IPS DF 4.7 (cell line): ENCODE data around the gene MRPL48.
"Not testable (repeated sequence)": the region's sequence is repeated elsewhere in the genome, so short reads cannot be mapped to it uniquely, and the experiment has no call there.

ENCODE experiments used
- DNase-seq: peaks from one replicate; pipeline ENCODE4 v3.0.0-alpha.2; 2013; ENCODE audit warnings: low spot score; ENCODE audit errors: extremely low read depth

MRPL48 gene

DNA sequence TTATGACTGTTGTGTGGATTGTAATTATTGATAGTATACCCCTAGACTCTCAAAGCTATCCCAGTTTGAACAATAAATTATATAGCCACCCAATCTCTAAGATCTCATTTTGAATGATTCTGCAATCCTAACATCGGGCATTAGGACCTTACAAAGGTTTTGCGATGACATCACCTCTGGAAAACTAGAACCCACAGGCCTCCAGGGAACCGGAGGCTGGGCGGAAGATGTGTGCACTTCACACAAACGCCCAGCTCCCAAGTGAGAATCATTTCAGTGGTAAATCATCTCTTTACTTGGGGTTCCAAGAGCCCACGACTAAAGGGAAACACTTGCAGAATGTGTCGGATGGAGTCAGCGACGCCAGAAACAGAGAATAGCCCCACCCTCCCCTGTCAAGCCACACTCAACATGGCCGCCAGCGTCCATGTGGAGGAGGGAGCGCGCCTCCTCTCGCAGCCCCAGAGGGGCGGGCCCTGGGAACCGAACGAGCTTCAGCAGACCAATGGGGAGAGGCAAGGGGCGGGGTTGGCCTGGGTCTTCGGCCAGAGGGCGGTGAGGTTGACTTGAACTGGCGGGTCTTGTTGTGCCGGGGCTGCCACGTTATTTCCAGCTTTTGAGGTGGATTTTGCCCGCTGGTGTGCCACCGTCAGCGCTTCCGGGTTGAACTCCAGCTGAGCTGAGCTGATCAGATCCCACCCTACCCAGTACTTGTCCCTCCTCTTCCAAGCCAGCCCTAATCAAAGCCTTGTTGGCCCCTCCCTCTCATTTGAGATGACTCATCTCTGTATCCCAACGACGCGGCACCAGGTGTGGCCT is 8.4 kb upstream of the MRPL48 start:
- peak; percentile 87 for DNase-seq

DNA sequence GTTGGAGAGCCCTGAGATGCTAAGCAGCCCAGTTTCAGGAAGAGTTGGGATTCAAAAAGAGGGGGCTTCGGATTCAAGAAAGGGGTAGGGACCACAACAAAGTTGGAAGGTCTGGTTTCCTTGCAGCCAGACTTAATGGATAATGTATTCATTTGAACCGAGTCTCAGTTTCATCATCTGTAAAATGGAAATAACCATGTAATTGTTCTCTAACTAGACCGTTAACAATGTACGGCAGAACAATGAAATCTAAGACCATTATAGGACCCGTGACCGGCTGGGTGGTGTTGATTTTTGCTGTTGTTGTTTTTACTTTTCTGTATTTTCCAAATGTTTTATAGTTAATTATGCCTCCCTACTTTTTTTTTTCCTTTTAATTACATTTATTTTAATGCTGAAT is 6.4 kb upstream of the MRPL48 start:
- no peak for DNase-seq

DNA sequence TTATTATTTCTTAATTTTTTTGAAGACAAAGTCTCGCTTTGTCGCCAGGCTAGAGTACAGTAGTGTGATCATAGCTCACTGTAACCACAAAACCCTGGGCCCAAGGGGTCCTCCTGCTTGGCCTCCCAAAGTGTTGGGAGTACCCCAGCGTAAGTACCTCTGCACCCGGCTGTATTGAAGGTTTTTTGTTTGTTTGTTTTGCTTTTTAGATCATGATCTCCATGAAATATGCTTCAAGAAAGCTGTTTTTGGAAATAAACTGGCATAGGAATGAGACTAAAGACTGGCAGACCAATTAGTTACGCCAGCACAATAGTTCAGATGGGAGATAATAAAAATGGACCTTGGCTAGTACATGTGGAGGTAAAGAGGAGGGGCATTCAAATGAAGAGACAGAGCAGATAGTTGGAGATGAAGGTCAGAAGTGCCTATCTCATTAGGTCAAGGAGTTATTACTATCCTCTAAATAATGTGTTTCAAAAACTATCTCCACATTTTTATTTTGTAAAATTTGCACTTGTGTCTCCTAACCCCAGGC is 4.1 kb upstream of the MRPL48 start:
- DNase-seq: no peak

DNA sequence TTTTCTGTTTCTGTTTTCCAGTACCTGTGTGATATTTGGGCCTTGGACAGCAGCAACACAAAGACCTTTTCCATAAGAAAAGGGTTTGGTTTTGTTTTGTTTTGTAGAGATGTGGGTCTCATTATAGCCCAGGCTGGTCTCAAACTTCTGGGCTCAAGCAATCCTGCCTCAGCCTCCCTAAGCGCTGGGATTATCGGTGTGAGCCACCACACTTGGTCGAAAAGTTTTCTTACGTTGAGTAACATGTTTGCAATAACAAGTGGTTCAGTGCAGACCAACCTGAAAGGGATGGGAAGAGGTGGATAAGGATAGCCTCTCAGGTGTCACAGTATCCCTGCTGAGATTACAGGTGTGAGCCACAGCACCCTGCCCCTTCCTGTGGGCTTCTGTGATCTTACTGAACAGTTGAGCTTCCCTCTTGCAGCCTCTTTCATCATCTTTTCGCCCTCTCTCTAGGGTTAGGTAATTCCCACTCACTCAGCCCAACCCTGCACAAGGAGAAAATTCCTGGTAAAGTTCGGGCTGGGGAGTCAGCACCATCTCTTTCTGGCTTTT is 3.5 kb upstream of the MRPL48 start:
- no peak for DNase-seq

DNA sequence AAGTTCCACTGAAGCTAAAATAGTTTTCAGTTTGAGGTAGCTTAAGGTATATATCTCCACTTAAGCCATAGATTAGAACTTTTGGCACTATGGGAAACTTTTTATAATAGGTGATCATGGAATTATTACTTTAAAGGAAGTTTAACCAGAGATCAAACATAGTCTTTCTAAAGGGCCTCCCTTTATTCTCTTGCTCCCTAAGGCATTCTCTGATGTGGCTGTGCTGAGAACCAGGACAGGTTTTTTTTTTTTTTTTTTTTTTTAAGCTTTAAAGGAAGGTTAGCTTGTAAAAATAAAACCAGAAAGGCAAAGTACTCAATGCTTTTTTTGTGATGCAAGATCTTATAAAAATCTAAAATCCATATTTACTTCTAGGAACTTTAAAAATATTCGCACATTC is 2.9 kb upstream of the MRPL48 start:
- DNase-seq: no peak

DNA sequence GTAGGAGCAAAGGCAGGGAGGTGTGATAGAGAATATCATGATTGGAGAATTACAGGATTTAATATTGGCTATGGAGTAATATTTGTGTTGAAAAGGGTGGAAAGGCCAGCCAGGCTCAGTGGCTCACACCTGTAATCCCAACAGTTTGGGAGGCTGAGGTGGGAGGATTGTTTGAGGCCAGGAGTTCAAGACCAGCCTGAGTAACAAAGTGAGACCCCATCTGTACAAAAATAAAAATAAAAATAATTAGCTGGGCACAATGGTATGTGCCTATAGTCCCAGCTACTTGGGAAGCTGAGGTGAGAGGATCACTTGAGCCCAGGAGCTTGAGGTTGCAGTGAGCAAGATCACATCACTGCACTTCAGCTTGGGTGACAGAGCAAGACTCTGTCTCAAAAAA is 2.2 kb upstream of the MRPL48 start:
- DNase-seq: not testable (repeated sequence)

DNA sequence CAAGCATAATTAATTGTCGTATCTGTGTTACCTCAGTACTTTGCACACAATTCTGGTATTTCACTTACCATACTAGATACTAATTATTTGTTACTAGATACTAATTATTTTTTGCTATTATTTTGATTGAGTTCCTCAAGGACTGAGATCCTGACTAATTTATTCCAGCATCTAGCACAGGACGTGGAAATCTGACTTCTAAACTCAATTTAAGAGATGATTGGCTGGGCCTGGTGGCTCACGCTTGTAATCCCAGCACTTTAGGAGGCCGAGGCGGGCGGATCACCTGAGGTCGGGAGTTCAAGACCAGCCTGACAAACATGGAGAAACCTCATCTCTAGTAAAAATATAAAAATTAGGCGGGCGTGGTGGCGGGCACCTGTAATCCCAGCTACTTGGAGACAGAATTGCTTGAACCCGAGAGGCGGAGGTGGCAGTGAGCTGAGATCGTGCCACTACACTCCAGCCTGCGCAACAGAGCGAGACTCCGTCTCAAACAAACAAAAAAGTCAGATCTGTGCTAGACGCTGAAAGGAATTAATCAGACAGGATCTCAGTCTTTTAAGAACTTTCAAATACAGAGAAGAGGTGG is 527 bp upstream of the MRPL48 start:
- DNase-seq: no peak

DNA sequence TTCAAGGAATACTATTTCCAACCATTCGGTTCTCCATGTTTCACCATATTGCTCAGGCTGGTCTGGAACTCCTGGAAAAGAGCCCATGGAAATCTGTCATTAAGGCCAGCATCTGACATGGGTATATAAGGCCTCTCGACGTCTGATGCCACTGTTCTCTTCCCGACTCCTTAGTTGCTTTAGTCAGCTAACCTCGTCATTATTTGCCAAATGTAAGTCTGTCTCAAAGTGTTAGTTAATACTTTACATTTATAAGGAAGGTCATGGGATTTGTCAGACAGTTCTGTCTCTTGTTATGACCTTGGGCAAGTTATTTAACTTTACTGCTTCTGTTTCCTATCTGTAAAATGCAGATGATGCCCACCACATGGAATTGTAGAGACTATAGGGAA is 1.6 kb downstream of the MRPL48 start:
- no peak for DNase-seq

DNA sequence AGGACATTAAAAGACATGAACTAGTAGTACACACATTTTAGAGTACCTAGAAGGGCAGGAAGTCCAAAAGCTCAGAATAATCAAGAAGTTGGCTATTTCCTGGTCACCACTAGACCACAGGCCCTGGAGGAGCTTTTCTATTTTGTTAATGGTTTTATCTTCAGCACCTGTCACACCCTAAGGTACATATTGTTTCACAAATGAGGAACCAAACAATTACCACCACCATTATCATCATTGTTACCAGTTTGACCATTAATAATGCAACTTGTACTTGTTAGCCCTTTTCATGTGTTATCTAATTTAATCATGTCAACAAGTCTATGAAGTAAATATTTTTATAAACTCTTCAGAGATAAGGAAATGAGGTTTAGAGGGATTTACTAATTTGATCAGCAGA is 4.9 kb downstream of the MRPL48 start:
- no peak for DNase-seq

DNA sequence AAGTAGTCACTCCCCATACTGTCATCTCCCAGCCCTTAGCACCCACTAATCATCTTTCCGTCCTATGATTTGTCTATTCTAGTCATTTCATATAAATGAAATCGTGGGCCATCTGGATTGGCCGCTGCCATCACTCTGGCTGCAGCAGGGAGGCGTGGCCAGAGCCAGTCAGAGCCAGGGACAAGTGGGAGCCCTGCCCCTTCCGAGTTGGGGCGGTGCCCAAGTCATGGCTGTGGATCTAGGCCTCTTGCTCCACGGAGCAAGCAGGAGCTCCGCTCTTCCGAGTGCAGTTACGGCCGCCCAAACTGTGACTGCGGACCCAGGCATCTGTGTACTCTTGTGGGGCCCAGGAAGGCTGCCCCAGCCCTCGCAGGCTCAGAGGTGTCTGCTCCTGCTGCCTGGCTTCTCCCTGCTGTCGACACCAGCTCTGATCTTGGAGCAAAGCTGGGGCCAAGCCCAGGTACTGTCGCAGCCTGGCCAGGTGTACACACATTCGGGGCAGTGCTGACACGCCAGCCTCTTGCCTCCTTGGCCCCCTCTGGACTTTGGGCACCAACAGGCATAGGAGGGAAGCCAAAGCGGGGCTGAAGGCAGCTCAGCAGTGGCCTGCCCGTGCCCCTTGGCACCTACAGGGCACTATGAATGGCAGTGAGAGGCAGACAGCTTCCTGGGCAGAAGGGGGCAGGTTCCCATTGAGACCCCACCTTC is 8.4 kb downstream of the MRPL48 start:
- DNase-seq: no peak

DNA sequence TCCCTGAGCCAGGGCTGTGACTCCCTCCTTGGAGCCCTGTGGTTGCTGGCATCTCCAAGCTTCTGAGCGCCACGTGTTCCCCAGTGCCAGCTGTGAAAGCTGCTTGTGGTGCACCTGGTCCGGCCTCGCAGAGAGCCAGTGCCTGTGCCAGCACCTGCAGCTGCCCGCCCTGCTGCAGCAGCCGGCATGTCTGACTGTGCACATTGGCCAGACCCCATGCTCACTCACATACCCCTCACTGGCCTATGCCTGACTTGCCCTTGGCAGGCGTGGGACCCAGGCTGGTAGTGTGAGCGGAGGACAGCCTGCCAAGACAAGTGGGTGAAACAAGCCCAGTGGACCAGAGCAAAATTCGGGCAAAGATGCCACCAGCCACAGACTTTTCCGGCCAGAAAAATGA is 9.8 kb downstream of the MRPL48 start:
- no peak for DNase-seq

DNA sequence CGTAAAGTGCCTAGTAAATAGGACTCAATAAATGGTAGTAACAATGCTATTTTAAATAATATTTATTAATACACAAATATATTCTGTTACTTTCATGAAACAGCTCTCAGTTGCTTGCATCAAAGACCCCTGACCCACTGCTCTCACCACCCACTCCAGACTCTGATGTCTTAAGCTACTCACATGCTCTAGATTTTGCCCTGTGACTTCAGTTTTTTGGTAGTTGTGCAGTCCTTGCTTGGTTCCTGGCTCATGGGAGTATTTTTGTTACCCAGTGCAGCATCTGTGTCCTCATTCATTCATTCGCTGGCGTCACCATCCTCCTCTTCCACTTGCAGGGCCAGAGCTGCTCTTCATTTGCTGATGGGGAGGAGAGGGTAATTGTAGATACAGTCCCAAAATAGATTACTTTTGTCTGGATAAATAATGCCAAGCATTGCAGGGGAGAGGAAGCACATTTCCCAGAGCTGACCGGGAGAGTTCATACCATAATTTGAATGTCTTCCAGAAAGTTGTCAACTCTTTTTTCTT is 12.7 kb downstream of the MRPL48 start:
- no peak for DNase-seq

DNA sequence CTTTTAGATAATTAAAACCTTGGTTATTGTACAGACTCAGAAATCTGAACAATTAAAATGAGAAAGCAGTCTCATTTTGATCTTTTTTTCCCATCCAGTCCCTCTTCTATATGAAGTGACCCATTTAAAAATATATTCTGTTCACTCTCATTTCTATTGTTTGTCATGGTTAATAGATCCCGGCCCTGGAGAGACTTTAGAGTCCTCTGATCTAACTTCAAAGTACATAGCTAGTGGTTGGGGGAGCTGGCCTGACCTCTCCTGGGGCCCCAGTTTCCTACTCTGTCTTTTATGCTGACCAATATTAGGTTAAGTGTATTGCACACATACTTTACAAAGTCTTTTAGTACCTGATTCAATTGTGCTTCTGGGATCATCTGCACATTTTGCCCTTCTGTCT is 13.5 kb downstream of the MRPL48 start:
- no peak for DNase-seq

DNA sequence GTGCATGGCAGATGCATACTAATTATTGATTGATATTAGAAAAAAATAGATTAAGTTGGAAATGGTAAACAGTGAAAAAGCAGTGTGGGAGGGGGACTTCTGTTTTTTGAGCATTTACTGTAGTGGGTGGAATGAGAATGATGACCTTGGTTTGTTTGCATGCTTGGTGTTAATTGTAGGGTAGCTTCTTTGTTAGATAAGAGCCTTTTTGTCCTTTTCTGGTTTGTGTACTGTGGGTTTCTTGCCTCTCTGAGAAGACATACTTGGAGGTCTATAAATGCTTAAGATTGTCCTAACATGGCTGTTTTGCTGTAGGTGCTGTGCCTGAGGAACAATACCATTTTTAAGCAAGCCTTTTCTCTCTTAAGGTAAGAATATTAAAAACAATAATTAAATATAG is 17.0 kb downstream of the MRPL48 start:
- DNase-seq: no peak

DNA sequence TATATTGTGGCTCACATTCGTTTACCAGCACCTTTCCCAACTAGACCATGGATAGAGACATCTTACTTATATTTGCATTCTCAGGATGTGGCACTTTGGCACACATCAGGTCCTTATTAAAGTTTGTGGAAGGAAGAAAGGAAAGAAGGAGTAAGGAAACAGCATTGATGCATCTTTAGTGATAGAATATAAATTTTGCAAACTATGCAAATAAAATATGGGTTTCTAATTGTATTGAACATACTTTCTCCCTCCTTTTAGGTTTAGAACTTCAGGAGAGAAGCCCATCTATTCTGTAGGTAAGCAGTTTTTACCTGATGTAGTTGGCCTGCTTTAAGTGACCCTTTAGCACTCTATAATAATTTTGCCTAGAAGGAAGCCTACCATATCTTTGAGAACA is 20.4 kb downstream of the MRPL48 start:
- DNase-seq: no peak

DNA sequence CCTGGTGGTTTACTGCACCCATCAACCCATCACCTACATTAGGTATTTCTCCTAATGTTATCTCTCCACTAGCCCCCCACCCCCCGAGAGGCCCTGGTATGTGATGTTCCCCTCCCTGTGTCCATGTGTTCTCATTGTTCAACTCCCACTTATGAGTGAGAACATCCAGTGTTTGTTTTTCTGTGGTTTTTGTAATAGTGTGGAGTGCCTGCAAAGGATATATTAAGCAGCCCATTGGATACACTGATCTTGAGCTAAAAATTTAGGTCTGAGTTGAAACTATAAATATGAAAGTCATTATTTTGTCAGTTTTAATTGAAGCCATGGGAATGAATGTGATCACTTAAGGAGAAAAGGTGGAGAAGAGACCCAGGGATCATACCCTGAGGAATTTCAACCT is 23.0 kb downstream of the MRPL48 start:
- no peak for DNase-seq

DNA sequence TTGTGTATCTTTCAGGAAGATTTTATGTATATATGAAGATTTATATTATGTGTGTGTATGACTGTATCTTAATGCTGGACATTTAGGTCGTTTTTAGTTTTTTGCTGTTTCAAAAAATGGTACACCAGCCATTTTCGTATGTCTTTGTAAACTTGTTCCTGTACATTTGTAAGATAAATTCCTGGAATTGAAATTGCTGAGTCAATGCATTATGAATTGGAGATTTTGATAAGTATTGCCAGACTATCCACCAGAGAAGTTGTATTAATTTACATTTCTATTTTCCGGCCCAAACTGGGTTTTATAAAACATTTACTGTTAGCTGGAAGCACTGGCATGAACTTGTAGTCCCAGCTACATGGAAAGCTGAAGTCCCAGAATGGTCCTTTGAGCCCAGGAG is 24.6 kb downstream of the MRPL48 start:
- no peak for DNase-seq

DNA sequence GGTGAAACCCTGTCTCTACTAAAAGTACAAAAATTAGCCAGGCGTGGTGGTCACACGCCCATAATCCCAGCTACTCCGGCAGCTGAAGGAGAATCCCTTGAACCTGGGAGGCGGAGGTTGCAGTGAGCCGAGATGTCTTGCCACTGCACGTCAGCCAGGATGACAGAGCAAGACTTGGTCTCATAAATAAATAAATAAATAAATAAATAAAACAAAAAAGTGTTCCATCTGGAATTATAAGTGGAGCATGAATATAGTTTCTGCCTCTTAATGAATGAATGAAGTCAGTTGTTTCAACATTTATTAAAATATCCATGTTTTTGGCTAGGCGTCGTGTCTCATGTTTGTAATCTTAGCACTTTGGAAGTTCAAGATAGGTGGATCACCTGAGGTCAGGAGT is 27.1 kb downstream of the MRPL48 start:
- no peak for DNase-seq

DNA sequence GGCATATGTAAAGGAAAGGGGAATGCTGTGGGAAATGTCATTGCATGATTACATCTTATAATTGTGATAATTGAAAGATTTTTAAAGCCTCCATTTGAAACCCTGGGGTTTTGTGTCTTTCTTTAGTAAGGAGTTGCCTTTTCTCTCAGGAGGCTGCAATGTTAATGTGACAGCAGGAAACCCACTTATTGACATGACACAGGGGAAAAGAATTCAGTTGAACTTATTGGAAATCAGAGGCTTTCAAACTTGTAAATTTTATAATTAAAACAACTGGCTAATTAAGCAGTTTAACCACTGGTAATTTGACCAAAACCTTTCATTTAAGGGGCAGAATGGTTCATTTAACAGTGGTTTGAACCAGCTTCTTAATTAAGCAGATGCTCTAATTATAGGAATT is 31.2 kb downstream of the MRPL48 start:
- no peak for DNase-seq

DNA sequence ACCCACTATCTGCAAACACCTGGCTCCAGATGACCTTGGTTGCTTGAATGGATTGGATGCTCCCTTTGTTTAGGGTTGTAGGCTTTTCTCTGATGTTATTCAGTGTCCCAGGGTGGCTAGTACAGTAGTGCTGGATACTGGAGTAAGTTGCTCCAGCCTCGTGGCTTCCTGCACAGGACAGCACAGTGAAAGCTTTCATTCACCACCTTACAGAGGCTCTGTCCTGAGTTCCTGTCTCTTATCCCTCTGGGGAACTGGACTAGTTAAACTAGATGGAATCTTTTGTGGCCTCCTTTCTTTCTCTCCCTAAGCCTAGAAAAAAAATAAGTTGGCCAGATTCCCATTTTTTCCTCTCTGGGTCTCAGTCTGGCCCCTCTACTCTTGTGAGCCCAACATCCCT is 42.6 kb downstream of the MRPL48 start:
- DNase-seq: no peak

DNA sequence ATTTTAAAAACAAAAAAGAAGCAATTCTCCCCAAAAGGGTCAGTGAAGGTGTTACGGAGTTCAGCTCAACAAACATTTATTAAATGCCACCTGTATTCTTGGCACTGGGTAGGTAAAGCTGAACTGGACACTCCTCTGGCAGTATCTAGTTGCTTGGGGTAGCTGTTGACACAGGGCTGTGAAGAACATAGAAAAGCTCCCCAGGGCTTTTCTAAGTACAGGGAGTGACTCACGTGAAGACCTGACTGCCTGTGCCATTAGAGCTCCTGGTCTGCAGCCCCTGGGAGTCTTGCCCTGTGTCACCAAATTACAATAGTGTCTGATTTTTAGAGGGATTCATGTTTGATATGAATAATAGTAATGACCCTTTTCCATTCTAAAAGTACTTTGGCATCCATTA is 45.4 kb downstream of the MRPL48 start:
- DNase-seq: no peak
